Measurements from ENCODE around the gene TLR10.

- TF ChIP-seq CTCF (IDR thresholded peaks at IDR 0.05) (no peak), POLR2AphosphoS5 (IDR thresholded peaks at IDR 0.05; ENCODE audit: low read depth, low read length) (no peak), TAF1 (IDR thresholded peaks at IDR 0.05; ENCODE audit: borderline replicate concordance, low read depth, low read length) (no peak), RAD21 (IDR thresholded peaks at IDR 0.05; ENCODE audit: low read length) (no peak), EZH2phosphoT487 (IDR thresholded peaks at IDR 0.05; ENCODE audit: borderline replicate concordance, low read depth) (no peak), SIN3A (IDR thresholded peaks at IDR 0.05; ENCODE audit: borderline replicate concordance, low read depth, low read length) (no peak), TCF12 (IDR thresholded peaks at IDR 0.05) (no peak), SMC3 (IDR thresholded peaks at IDR 0.05; ENCODE audit: low read depth, low read length) (no peak), GATA2 (CRISPR knock-in tag; IDR thresholded peaks at IDR 0.05) (no peak)
These were observed 23.0 kb downstream of the TLR10 start for GRCh38 chr4:38759790-38760122.

Measured in SK-N-SH (cell line).